AG04450 (cell line): ENCODE data around the gene PPFIBP2. TPM values are rescaled to one million over a fixed set of nuclear protein-coding genes. Genes with fewer than 3 reads are reported as not detected.

Experiments
- CTCF ChIA-PET: fragments of 300-600, 350-600 bp; formaldehyde crosslinking; extraction: SDS; loops from one replicate; lab custom pipeline; 2022; ENCODE audit warnings: antibody characterized with exemption, inconsistent platforms; lab: Charles Lee
- POLR2A ChIA-PET: fragments of 350-600 bp; formaldehyde crosslinking; extraction: SDS; loops from one replicate; lab custom pipeline; 2021; ENCODE audit warnings: antibody characterized with exemption, inconsistent platforms; lab: Yijun Ruan, JAX
- DNase-seq: peaks from one replicate; pipeline ENCODE4 v3.0.0-alpha.2; 2011; ENCODE audit warnings: low read depth, low spot score
- H3K27ac ChIP-seq: one replicate; pipeline ENCODE4 v1.5.1; 2012; ENCODE audit warnings: low read depth, low read length, control low read depth
- H3K27me3 ChIP-seq: one replicate; pipeline ENCODE4 v1.6.0; 2012; ENCODE audit warnings: low read length; ENCODE audit not compliant: control insufficient read depth, insufficient read depth
- H3K4me3 ChIP-seq: 2 replicates; pipeline ENCODE4 v1.5.1; 2011; ENCODE audit warnings: mild to moderate bottlenecking, low read depth, low read length, control low read depth
- H3K9me3 ChIP-seq: 2 replicates; pipeline ENCODE4 v1.5.1; 2012; ENCODE audit warnings: low read length; ENCODE audit not compliant: control insufficient read depth, insufficient read depth
- polyA plus RNA-seq: library from polyadenylated mRNA; depleted of rRNA; stranded (reverse); fragments of >200 nt; gene quantifications from 2 replicates; pipeline ENCODE4 v1.2.3, GENCODE V29; 2011
- TF ChIP-seq, protein P1 (sequence below): IDR thresholded peaks from 2 replicates; pipeline ENCODE4 v1.5.1; 2011; ENCODE audit warnings: low read depth, low read length, control low read depth, inconsistent platforms

Gene PPFIBP2
- polyA plus RNA-seq, 1 experiment = 4.1 TPM

DNA sequence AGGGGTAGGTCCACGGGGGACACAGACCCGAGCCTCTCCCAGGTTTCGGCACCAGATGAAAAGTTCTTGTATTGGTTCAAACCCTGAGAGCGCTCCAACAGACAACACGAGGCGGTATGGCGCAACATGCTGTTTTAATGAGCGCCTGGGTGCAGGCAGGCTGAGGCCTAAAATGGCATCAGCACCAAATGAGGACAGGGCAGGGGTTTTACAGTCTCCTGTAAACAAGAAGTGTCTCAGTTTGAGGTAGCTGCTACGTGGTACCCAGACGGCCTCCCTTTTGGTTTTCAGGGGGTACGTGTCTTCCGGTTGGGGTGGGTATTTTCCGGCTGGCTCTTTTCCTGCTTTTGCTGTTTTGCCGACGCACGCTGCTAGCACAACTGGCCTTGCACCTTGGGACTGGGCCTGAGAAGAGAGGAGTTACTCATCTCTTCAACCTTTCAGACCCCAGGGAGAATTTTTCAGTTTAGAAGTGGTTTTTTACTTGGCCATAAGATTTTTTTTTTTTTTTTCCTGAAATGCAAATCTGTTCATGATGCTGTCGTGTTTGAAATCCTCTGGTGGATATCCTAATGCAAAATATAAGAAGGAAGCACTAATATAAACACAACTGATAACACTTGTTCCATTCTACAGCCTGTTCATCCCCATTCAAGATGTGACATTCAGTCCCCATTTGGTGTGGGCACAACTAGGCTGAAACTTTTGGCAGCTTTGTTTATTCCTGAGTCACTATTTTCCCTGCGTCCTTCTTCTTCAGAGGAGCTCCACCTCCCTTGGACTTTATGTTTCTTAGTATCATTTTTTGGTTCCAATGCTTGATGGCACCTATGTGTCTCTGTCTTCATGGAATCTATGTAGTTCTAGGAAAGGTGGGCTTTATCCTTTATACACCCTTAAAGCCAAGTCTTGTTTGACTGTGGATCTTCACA lies 6.5 kb downstream of the PPFIBP2 start:
- no peak overlapping the region for H3K4me3 ChIP-seq
- peaks cover 12% of the 10 kb centered on the region for H3K27me3 ChIP-seq
- ChIA-PET POLR2A (no interaction called here), CTCF (interaction anchor here (1.0 to 2.1 kb wide), 3 partner anchors 51 to 175 kb away, joined by 3 to 14 read pairs (median 5); no protein-coding TSS in a partner anchor)
- no peaks in the 10 kb centered on the region for H3K9me3 ChIP-seq
- TF ChIP-seq, protein P1, sequence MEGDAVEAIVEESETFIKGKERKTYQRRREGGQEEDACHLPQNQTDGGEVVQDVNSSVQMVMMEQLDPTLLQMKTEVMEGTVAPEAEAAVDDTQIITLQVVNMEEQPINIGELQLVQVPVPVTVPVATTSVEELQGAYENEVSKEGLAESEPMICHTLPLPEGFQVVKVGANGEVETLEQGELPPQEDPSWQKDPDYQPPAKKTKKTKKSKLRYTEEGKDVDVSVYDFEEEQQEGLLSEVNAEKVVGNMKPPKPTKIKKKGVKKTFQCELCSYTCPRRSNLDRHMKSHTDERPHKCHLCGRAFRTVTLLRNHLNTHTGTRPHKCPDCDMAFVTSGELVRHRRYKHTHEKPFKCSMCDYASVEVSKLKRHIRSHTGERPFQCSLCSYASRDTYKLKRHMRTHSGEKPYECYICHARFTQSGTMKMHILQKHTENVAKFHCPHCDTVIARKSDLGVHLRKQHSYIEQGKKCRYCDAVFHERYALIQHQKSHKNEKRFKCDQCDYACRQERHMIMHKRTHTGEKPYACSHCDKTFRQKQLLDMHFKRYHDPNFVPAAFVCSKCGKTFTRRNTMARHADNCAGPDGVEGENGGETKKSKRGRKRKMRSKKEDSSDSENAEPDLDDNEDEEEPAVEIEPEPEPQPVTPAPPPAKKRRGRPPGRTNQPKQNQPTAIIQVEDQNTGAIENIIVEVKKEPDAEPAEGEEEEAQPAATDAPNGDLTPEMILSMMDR = no peak
- DNase-seq = no peak
- no peak overlapping the region for H3K27ac ChIP-seq

DNA sequence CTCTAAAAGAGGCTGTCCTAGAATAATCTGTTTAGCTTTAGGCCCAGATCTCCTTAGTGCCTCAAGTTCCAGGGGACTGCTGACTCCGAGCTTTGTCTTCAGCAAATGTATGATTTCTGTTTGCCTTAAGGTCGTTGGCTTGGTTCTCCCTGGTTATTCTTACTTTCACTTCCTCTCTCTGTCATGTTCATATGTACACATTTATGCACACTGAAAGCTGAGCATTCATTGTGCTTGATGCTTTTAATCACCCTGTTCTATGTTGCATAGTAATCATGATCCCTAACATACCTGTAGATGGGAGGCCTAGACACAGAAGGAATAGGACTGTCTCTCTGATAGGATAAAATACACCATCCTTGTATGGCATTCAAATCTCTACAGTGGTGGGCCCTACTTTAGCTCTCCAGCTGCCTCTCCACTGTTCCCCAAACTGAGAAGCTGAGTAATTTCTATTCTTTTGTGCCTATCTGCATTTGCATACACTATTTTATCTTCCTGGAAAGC lies 7.2 kb downstream of the PPFIBP2 start:
- TF ChIP-seq, protein P1 = no peak
- ChIA-PET POLR2A (no interaction called here), CTCF (interaction anchor here (1.0 to 2.1 kb wide), 4 partner anchors 7 to 174 kb away, joined by 3 to 14 read pairs (median 4); partner anchors contain the start of gene PPFIBP2)
- H3K9me3 ChIP-seq = no peaks in the 10 kb centered on the region
- H3K4me3 ChIP-seq = no peak overlapping the region
- DNase-seq = no peak
- H3K27ac ChIP-seq = no peak overlapping the region
- peaks cover 9% of the 10 kb centered on the region for H3K27me3 ChIP-seq

DNA sequence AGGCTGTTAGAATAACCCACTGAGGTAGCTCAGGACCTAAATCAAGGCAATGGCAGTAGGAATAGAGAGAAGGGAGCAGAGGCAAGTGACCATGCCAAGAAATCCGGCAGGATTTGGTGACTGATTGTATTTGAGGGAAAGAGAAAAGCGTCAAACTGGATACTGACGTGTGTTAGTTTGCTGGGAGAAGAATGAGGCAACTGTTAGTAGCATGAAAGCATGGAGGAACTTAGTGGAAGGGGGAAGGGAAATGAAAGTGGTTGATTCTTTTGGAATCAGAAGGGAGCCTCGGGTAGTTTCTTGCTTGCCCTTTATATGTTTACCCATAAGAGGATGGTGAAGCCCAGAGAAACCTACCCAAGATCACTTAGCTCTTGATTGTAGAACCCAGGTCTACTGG lies 8.3 kb downstream of the PPFIBP2 start:
- ChIA-PET CTCF (interaction anchor here (1.3 to 2.1 kb wide), 2 partner anchors 9 to 49 kb away, joined by 3 to 14 read pairs; partner anchors contain the start of gene PPFIBP2), POLR2A (no interaction called here)
- Histone ChIP-seq H3K27me3 (peaks cover 8% of the 10 kb centered on the region), H3K4me3 (no peak overlapping the region), H3K27ac (no peak overlapping the region), H3K9me3 (no peaks in the 10 kb centered on the region)
- TF ChIP-seq, protein P1 = no peak
- DNase-seq = no peak

DNA sequence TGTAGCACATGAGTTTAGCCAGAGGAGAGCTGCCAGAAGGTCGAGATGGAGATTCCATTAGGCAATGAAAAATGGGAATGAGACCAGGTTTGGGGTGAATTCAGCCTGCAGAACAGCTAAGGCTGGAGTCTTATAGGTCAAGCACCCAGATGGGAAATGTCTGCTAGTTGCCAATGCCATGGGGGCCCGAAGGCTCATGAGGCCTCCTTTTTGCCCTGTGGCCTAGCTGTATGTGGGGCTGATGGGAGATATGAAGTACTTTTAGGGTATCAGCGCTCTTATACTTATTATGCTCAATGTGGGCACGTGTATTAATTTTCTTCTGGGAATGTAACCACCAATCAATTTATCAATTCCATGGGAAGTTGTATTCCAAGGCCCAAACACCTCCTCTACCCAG lies 8.7 kb downstream of the PPFIBP2 start:
- ChIA-PET POLR2A (no interaction called here), CTCF (interaction anchor here (2.1 kb wide), 1 partner anchor 48 kb away, joined by 14 read pairs; no protein-coding TSS in a partner anchor)
- peaks cover 8% of the 10 kb centered on the region for H3K27me3 ChIP-seq
- H3K9me3 ChIP-seq = no peaks in the 10 kb centered on the region
- no peak for DNase-seq
- TF ChIP-seq, protein P1 = no peak
- H3K4me3 ChIP-seq = no peak overlapping the region
- H3K27ac ChIP-seq = no peak overlapping the region
